Tibial artery (tissue), 4 donors: ENCODE data around the gene SSX2IP.

Experiments
- DNase-seq, 2 donors: peaks; one replicate each; pipeline ENCODE4 v3.0.0-alpha.2; 2019
- H3K27ac ChIP-seq, 2 donors: fragments of 200-600 bp; sonication (generic) in 1 of 2; 1 replicate in 1 of 2; 2 replicates in 1 of 2; pipeline ENCODE4 v1.5.1; 2018 to 2019; ENCODE audit warnings: mild to moderate bottlenecking in 1 of 2
- H3K27me3 ChIP-seq, 2 donors: fragments of 200-600 bp; sonication (generic) in 1 of 2; one replicate each; pipeline versions ENCODE4 v1.5.1 to v1.6.0; 2016 to 2019
- H3K36me3 ChIP-seq, 3 donors: fragments of 200-600 bp; sonication (generic) in 2 of 3; one replicate each; pipeline ENCODE4 v1.5.1; 2016 to 2019; ENCODE audit warnings: mild to moderate bottlenecking in 2 of 3
- H3K4me1 ChIP-seq, 4 donors: fragments of 200-600 bp; sonication (generic) in 2 of 4; 1 replicate in 3 of 4; 2 replicates in 1 of 4; pipeline ENCODE4 v1.5.1; 2016 to 2019
- H3K4me3 ChIP-seq, 2 donors: fragments of 200-600 bp; sonication (generic) in 1 of 2; 1 replicate in 1 of 2; 2 replicates in 1 of 2; pipeline ENCODE4 v1.5.1; 2018 to 2019; ENCODE audit warnings: mild to moderate bottlenecking in 2 of 2
- H3K9me3 ChIP-seq, 3 donors: fragments of 200-600 bp; sonication (generic) in 1 of 3; one replicate each; pipeline ENCODE4 v1.5.1; 2016 to 2019
- intact Hi-C: fragments of 100-400 bp; cut with DNase I; formaldehyde crosslinking; loops from one replicate; pipeline ENCODE4 v1.15.0; 2023; ENCODE audit warnings: low total_unique reads
- TF ChIP-seq, protein P1 (sequence below), 2 experiments: fragments of 200-600 bp in 1 of 2; fragments of 450-650 bp in 1 of 2; IDR thresholded peaks; one replicate each; pipeline ENCODE4 v1.5.1; 2017 to 2019; ENCODE audit warnings: antibody characterized with exemption in 2 of 2, mild to moderate bottlenecking in 1 of 2, moderate library complexity in 1 of 2

The SSX2IP gene

DNA sequence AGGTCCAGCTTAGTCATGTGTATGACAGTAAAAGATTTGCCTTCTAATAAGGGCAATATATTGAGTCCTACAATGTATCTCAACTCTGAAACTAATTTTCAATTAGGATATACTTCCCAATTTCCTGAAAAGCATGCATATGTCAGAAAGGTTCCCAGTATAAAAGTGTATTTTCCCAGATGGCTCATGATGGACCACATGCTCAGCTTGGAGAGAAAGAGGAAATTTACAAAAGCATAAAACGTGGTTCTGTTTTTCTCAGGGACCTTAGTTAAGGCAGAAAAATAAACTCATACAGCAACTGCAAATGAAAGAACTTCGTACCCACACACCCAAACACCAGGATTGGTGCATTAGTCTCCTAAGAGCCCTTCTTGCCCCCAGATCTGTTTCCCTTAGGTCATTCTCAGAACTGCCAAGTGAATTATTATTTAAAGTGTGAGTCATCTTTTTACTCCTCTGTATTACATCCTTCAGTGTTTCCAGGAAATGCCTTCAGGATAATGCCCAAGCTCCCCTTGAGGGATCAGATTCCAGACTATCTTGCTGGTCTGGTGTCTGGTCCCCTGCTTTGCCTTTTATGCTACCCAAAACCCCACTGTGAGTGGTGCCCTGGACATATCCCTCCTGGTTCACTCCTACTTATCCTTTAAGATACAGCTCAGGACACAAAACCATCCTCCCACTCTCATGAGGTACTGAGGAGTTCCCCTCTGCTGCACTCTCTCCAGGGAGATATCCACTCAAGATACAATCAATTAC is 57.4 kb downstream of the SSX2IP start:
- H3K4me3 ChIP-seq, result no peak overlapping the region
- H3K27ac ChIP-seq, result no peak overlapping the region
- no peaks in the 10 kb centered on the region for H3K4me1 ChIP-seq
- H3K36me3 ChIP-seq, result no peaks in the 10 kb centered on the region
- intact Hi-C loops, result no loop called here
- no peak for DNase-seq
- TF ChIP-seq, protein P1, sequence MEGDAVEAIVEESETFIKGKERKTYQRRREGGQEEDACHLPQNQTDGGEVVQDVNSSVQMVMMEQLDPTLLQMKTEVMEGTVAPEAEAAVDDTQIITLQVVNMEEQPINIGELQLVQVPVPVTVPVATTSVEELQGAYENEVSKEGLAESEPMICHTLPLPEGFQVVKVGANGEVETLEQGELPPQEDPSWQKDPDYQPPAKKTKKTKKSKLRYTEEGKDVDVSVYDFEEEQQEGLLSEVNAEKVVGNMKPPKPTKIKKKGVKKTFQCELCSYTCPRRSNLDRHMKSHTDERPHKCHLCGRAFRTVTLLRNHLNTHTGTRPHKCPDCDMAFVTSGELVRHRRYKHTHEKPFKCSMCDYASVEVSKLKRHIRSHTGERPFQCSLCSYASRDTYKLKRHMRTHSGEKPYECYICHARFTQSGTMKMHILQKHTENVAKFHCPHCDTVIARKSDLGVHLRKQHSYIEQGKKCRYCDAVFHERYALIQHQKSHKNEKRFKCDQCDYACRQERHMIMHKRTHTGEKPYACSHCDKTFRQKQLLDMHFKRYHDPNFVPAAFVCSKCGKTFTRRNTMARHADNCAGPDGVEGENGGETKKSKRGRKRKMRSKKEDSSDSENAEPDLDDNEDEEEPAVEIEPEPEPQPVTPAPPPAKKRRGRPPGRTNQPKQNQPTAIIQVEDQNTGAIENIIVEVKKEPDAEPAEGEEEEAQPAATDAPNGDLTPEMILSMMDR (IDR thresholded peaks at IDR 0.05), result no peak
- H3K27me3 ChIP-seq, result no peaks in the 10 kb centered on the region
- H3K9me3 ChIP-seq, result no peaks in the 10 kb centered on the region

GRCh38 chr1:84632137-84632536 is 58.1 kb downstream of the SSX2IP start:
- TF ChIP-seq, protein P1 (IDR thresholded peaks at IDR 0.05), result no peak
- H3K27ac ChIP-seq, result no peak overlapping the region
- intact Hi-C loops, result no loop called here
- DNase-seq, result no peak
- no peaks in the 10 kb centered on the region for H3K36me3 ChIP-seq
- H3K27me3 ChIP-seq, result no peaks in the 10 kb centered on the region
- H3K4me3 ChIP-seq, result no peak overlapping the region
- no peaks in the 10 kb centered on the region for H3K4me1 ChIP-seq
- H3K9me3 ChIP-seq, result no peaks in the 10 kb centered on the region

DNA sequence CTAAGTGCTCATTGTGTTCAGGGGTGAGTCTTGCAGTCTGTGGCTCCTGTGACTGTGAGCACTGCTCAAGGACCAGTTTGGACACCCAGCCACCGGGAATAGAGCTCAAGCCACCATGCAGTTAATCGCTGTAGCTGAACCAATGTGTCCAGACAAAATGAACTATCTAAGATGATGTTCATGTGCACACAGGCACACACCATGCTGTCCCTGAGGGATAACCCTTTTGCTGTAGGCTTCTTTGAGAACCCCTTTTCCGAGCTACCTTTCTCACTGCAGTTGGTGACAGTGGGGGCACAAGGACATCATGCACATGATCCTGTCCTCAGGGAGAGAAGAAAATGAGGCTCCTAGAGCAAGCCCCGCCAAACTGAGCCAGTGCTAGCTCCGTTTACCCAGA is 65.4 kb downstream of the SSX2IP start:
- TF ChIP-seq, protein P1 (IDR thresholded peaks at IDR 0.05), result no peak
- Histone ChIP-seq H3K4me3 (no peak overlapping the region), H3K9me3 (no peaks in the 10 kb centered on the region), H3K27me3 (no peaks in the 10 kb centered on the region), H3K27ac (no peak overlapping the region), H3K36me3 (no peaks in the 10 kb centered on the region), H3K4me1 (peaks cover 0 to 10% (median 4%) of the 10 kb centered on the region in 4 donors)
- no peak for DNase-seq
- intact Hi-C loops, result no loop called here

- TF ChIP-seq, protein P1 (IDR thresholded peaks at IDR 0.05), result no peak
Measured at GRCh38 chr1:84621553-84621952, 68.7 kb downstream of the SSX2IP start.

GRCh38 chr1:84620720-84621313 is 69.4 kb downstream of the SSX2IP start:
- peak; percentile 60 to 87 for DNase-seq

More at GRCh38 chr1:84621553-84621952, 68.7 kb downstream of the SSX2IP start:
- Histone ChIP-seq H3K9me3 (no peaks in the 10 kb centered on the region), H3K27me3 (no peaks in the 10 kb centered on the region), H3K4me3 (no peak overlapping the region), H3K4me1 (peaks cover 0 to 17% (median 9%) of the 10 kb centered on the region in 4 donors), H3K36me3 (no peaks in the 10 kb centered on the region), H3K27ac (no peak overlapping the region)
- no peak for DNase-seq
- intact Hi-C loops, result no loop called here

More at GRCh38 chr1:84620720-84621313, 69.4 kb downstream of the SSX2IP start:
- Histone ChIP-seq H3K4me1 (peaks cover 0 to 17% (median 9%) of the 10 kb centered on the region in 4 donors), H3K27ac (peak overlapping the region; percentile 11 to 21), H3K36me3 (no peaks in the 10 kb centered on the region), H3K4me3 (peak overlapping the region; percentile 51 to 65), H3K9me3 (no peaks in the 10 kb centered on the region), H3K27me3 (no peaks in the 10 kb centered on the region)
- intact Hi-C loops, result no loop called here
- TF ChIP-seq, protein P1 (IDR thresholded peaks at IDR 0.05), result peak; percentile 81 to 97
